SK-N-SH treated with all-trans-retinoic acid at 6 μM for 48 hours (cell line): ENCODE measurements around the gene STPG3.

Experiments used
- ATAC-seq: fragments of 200-7000 bp; cut with Tn5 transposase; 3 replicates; pipeline ENCODE4 v1.9.1; 2020; ENCODE audit warnings: mild to moderate bottlenecking, moderate library complexity
- BACH2 ChIP-seq: fragments of 250-450 bp; sonication (Bioruptor Pico); IDR thresholded peaks from 2 replicates; pipeline ENCODE4 v1.9.0; 2021; ENCODE audit warnings: mild to moderate bottlenecking, borderline replicate concordance
- CREB5 ChIP-seq: fragments of 250-450 bp; sonication (Bioruptor Pico); IDR thresholded peaks from 2 replicates; pipeline ENCODE4 v1.5.1; 2020; ENCODE audit warnings: low read depth, mild to moderate bottlenecking, moderate library complexity
- ESRRG ChIP-seq: fragments of 250-450 bp; sonication (Bioruptor Pico); IDR thresholded peaks from 2 replicates; pipeline ENCODE4 v1.6.1; 2021; ENCODE audit warnings: mild to moderate bottlenecking
- GLIS3 ChIP-seq: fragments of 250-450 bp; sonication (Bioruptor Pico); IDR thresholded peaks from 2 replicates; pipeline ENCODE4 v1.5.0; 2020; ENCODE audit warnings: mild to moderate bottlenecking, moderate library complexity
- ISL1 ChIP-seq: fragments of 250-450 bp; sonication (Bioruptor Pico); IDR thresholded peaks from 2 replicates; pipeline ENCODE4 v2.1.2; 2022; ENCODE audit warnings: mild to moderate bottlenecking, moderate library complexity
- OSR1 ChIP-seq: fragments of 250-450 bp; sonication (Bioruptor Pico); IDR thresholded peaks from 2 replicates; pipeline ENCODE4 v1.8.0; 2022; ENCODE audit warnings: moderate library complexity, mild to moderate bottlenecking, inconsistent platforms
- RARB ChIP-seq: fragments of 250-450 bp; sonication (Bioruptor Pico); IDR thresholded peaks from 2 replicates; pipeline ENCODE4 v1.8.0; 2021; ENCODE audit warnings: mild to moderate bottlenecking, moderate library complexity
- ZC3H10 ChIP-seq: fragments of 250-450 bp; sonication (Bioruptor Pico); IDR thresholded peaks from 2 replicates; pipeline ENCODE4 v1.5.1; 2021; ENCODE audit warnings: mild to moderate bottlenecking, moderate library complexity
- ZFP3 ChIP-seq: fragments of 250-450 bp; sonication (Bioruptor Pico); IDR thresholded peaks from 2 replicates; pipeline ENCODE4 v1.5.0; 2020; ENCODE audit warnings: mild to moderate bottlenecking, moderate library complexity
- ZNF565 ChIP-seq: fragments of 450-650 bp; formaldehyde crosslinking; conservative IDR thresholded peaks from 2 replicates; pipeline ENCODE4 v1.5.0; 2020; ENCODE audit warnings: low read depth, mild to moderate bottlenecking, moderate library complexity
- ZNF70 ChIP-seq: fragments of 450-650 bp; formaldehyde crosslinking; IDR thresholded peaks from 2 replicates; pipeline ENCODE4 v1.5.0; 2020; ENCODE audit warnings: mild to moderate bottlenecking, moderate library complexity
- ZNF8 ChIP-seq: fragments of 450-650 bp; formaldehyde crosslinking; IDR thresholded peaks from 2 replicates; pipeline ENCODE4 v1.5.0; 2020; ENCODE audit warnings: mild to moderate bottlenecking, moderate library complexity
- TF ChIP-seq, protein P1 (sequence below): fragments of 250-450 bp; sonication (Bioruptor Pico); IDR thresholded peaks from 2 replicates; pipeline ENCODE4 v1.5.0; 2020; ENCODE audit warnings: mild to moderate bottlenecking, moderate library complexity
- TF ChIP-seq, protein P2 (sequence below): fragments of 250-450 bp; sonication (Bioruptor Pico); IDR thresholded peaks from 2 replicates; pipeline ENCODE4 v1.8.0; 2021; ENCODE audit warnings: low read depth, mild to moderate bottlenecking, moderate library complexity, borderline replicate concordance

The STPG3 gene

DNA sequence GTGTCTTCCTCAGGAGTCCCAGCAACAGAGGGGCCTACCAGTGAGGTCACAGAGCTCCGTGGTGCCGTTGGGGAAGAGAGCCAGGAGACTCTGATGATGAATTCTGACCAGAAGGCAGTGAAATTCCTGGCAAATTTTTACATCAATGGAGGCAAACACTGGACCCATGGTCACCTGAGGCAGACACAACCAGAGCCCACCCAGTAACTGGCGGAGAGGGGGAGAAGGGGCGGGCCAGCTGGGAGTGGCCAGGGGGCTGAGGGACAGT is at the start of gene STPG3:
TSS of gene STPG3 (plus strand) at position 93 of the 268 bp plus-strand sequence. CDS start at position 94, 1 bp downstream.
- TF ChIP-seq ZFP3 (CRISPR knock-in tag) (no peak), ZNF565 (CRISPR knock-in tag) (no peak), RARB (CRISPR knock-in tag) (no peak)

DNA sequence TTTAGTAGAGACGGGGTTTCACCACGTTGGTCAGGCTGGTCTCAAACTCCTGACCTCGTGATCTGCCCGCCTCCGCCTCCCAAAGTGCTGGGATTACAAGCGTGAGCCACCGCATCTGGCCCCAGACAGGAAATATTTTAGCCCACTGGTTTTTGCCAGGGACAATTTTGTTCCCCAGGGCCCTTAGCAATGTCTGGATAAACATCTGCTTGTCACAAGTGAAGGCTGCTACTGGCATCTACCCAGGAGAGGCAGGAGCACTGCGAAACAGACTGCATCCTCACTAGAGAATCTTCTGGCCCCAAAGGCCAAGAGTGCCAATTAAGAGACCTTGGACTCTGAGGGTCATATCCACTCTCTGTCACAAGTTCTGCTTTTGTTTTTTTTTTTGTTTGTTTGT is 48.1 kb upstream of the STPG3 start:
- no peak for ATAC-seq
- TF ChIP-seq GLIS3 (CRISPR knock-in tag): no peak
- TF ChIP-seq, protein P1, sequence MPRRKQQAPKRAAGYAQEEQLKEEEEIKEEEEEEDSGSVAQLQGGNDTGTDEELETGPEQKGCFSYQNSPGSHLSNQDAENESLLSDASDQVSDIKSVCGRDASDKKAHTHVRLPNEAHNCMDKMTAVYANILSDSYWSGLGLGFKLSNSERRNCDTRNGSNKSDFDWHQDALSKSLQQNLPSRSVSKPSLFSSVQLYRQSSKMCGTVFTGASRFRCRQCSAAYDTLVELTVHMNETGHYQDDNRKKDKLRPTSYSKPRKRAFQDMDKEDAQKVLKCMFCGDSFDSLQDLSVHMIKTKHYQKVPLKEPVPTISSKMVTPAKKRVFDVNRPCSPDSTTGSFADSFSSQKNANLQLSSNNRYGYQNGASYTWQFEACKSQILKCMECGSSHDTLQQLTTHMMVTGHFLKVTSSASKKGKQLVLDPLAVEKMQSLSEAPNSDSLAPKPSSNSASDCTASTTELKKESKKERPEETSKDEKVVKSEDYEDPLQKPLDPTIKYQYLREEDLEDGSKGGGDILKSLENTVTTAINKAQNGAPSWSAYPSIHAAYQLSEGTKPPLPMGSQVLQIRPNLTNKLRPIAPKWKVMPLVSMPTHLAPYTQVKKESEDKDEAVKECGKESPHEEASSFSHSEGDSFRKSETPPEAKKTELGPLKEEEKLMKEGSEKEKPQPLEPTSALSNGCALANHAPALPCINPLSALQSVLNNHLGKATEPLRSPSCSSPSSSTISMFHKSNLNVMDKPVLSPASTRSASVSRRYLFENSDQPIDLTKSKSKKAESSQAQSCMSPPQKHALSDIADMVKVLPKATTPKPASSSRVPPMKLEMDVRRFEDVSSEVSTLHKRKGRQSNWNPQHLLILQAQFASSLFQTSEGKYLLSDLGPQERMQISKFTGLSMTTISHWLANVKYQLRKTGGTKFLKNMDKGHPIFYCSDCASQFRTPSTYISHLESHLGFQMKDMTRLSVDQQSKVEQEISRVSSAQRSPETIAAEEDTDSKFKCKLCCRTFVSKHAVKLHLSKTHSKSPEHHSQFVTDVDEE (CRISPR knock-in tag): no peak
- TF ChIP-seq RARB (CRISPR knock-in tag): no peak
- no peak for TF ChIP-seq ZC3H10 (CRISPR knock-in tag)
- TF ChIP-seq CREB5 (CRISPR knock-in tag): no peak
- TF ChIP-seq, protein P2, sequence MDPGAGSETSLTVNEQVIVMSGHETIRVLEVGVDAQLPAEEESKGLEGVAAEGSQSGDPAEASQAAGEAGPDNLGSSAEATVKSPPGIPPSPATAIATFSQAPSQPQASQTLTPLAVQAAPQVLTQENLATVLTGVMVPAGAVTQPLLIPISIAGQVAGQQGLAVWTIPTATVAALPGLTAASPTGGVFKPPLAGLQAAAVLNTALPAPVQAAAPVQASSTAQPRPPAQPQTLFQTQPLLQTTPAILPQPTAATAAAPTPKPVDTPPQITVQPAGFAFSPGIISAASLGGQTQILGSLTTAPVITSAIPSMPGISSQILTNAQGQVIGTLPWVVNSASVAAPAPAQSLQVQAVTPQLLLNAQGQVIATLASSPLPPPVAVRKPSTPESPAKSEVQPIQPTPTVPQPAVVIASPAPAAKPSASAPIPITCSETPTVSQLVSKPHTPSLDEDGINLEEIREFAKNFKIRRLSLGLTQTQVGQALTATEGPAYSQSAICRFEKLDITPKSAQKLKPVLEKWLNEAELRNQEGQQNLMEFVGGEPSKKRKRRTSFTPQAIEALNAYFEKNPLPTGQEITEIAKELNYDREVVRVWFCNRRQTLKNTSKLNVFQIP: no peak
- no peak for TF ChIP-seq ISL1 (CRISPR knock-in tag)

More for the DNA sequence above, at the start of gene STPG3:
- no peak for ATAC-seq

- ATAC-seq: no peak
- TF ChIP-seq ZNF70 (CRISPR knock-in tag) (no peak), RARB (CRISPR knock-in tag) (no peak), OSR1 (no peak), ZNF8 (CRISPR knock-in tag) (no peak), GLIS3 (CRISPR knock-in tag) (no peak), BACH2 (CRISPR knock-in tag) (no peak), CREB5 (CRISPR knock-in tag) (no peak)
- TF ChIP-seq, protein P2: no peak
Observed at GRCh38 chr9:137204731-137205125, 46.4 kb upstream of the STPG3 start.

DNA sequence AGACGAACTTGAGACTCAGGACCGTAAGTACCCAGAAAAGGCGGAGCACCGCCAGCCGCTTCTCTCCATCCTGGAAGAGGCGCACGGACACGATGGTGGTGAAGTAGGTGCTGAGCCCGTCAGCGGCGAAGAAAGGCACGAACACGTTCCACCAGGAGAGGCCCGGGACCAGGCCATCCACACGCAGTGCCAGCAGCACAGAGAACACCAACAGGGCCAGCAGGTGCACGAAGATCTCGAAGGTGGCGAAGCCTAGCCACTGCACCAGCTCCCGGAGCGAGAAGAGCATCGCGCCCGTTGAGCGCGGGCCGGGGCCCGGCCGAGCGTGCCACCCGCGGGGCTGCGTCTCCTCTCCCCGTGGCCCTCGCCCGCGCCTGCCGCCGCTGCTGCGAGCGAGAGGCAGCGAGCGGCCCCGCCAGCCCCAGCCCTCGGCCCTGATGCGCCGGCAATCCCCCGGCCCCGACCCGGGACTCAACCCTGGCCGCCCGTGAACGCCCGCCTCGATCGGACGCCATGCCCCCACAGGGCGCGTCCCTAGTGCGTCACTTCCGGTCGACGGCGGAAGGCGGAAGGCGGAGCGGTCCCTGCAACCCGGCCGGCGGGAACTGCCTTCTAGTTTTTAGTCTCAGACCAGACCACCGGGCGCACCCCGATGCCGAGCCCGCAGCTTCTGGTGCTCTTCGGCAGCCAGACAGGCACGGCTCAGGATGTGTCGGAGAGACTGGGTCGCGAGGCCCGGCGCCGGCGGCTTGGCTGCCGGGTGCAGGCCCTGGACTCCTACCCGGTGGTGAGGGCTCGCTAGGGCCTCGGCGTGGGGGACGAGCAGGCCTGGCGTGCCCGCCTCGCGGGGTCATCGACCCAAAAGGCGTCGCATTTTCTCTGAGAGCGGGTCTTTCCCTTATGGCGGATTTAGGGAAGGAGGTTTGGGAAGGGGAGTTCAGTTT is 45.7 kb upstream of the STPG3 start, which contains the start of the genes NDOR1 and TMEM203:
TSS of gene NDOR1 (plus strand) at position 575 of the 944 bp plus-strand sequence. CDS start at position 653, 78 bp downstream.
TSS of gene TMEM203 (minus strand) at position 523 of the 944 bp plus-strand sequence. CDS start at position 289, 234 bp downstream.
- TF ChIP-seq, protein P2: no peak
- TF ChIP-seq ESRRG (CRISPR knock-in tag) (no peak), ZFP3 (CRISPR knock-in tag) (0 out of 2 replicates have a peak, but pooled peaks have one; percentile 32), ZC3H10 (CRISPR knock-in tag) (no peak), ZNF565 (CRISPR knock-in tag) (no peak)
- TF ChIP-seq, all 23 proteins: peak for 1
- peak; percentile 53 for ATAC-seq
